ENCODE results near the gene STAG1.
"Not testable (repeated sequence)": the region's sequence is repeated elsewhere in the genome, so short reads cannot be mapped to it uniquely, and the experiment has no call there.

The STAG1 gene

DNA sequence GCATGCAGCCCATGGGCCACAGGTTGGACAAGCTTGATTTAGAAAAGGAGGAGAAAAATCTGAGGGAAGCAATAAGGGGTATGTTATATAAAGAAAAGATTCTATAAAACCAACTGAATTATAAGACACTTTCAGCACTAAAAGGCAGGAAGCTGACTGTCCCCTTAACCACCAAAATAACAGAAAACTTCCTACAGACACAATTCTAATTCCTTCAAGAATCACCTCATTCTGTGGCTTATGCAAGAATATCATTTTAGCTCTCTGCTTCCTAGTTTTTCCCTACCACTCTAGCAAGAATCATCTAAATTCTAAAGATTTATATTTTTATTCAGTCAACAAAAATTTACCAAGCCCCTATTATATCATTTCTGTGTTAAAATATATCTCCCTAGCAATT, 6.3 kb downstream of the STAG1 start:
- no peak for DNase-seq (ENCODE audit: low spot score)

DNA sequence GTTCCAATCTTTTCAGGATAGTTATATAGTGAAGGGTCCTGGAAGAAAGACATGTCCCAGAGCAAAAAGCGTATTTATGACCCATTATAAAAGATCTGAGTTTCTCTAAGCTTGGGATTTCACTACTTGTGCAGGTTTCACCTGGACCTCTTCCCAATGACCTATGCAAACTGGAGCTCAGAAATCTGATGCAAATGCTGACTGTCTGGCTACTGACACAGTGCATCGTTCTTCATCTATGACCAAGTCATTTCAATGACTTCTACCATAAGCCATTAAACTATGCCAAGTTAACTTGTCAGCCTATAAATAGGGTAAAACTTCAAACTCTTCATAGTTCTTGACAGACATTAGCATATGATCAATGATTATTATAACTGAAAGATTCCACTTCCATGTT, 11.1 kb downstream of the STAG1 start:
- DNase-seq (ENCODE audit: low spot score), result no peak

- no peak for DNase-seq (ENCODE audit: low spot score)
These were observed 11.7 kb downstream of the STAG1 start for GRCh38 chr3:136740351-136740958.

GRCh38 chr3:136736950-136737349, 15.2 kb downstream of the STAG1 start:
- DNase-seq (ENCODE audit: low spot score), result not testable (repeated sequence)

- DNase-seq (ENCODE audit: low spot score), result no peak
These were observed 17.1 kb downstream of the STAG1 start for GRCh38 chr3:136735103-136735502.

GRCh38 chr3:136734382-136735070, 17.7 kb downstream of the STAG1 start:
- DNase-seq (ENCODE audit: low spot score), result no peak

GRCh38 chr3:136733317-136733833, 18.8 kb downstream of the STAG1 start:
- no peak for DNase-seq (ENCODE audit: low spot score)

DNA sequence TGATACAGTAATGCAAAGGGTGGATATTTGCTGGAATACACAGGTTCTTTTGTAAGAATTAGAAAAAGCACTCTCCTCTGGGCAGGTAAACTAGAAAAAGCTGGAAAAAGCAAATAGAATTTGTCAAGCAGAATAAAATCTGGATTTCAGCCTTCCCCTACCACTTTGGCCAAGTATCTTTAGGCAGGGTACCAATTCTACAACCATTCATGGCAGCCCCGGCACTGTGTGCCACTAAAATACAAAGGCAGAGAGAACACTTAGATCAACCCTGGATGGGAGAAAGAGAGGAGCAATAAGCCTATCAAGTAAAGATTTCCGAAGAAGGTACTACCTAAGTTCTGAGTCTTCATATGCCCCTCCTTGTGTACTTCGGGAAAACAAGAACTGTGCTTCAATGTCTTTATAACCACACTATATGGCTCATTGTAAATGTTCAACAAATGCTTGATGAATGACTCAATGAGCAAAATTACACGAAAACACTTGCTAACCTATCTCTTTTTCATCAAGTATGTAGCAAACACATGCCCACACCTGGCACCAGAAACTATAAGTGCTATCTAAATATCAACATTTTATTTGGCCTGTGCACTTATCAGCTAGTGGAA, 20.8 kb downstream of the STAG1 start:
- DNase-seq (ENCODE audit: low spot score), result no peak

DNA sequence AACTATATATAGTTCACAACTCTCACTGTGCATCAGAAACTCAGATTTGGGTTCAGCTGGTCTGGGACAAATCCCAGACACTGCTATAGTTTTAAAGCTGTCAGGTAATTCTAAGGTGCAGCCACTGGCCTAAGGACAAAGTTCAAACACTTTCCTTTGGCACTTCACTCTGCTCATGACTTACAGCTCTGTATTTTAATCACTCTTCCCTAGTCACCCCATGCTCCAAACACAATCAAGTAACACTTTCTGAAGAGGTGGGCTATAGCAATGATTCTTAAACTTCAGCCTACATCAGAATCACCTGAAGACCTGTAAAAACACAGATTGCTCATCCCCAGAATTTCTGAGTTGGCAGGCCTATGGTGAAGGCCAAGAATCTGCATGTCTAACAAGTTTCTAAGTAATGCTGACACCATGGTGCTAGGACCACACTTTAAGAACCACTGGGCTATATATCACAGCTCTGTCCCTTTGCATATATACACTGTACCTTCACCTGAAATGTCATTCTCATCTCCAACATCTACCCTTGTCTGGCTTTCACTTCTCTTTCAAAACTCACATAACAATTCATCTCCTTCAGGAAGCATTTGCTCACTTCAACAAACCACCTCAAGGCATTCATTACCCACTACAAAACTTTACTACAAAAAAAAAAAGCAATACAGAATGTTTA, 21.4 kb downstream of the STAG1 start:
- DNase-seq (ENCODE audit: low spot score), result no peak

GRCh38 chr3:136728918-136729317, 23.3 kb downstream of the STAG1 start:
- DNase-seq (ENCODE audit: low spot score), result no peak

DNA sequence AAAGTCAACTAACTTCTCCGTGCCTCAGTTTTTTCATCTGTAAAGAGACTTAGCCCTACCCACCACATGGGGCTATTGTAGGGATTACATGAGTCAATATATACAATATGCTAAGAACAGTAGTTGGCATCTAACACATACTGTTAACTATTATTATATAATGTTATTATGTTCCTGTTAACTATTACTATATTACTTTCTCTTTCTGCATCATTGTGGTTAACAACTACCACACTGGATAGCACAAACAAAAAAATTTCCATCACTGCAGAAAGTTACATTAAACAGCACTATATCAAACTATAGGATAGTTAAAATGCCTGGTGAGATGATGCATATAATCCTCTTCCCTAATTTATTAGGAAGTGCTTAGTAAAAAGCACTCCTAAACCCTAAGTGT, 23.7 kb downstream of the STAG1 start:
- DNase-seq (ENCODE audit: low spot score), result no peak

DNA sequence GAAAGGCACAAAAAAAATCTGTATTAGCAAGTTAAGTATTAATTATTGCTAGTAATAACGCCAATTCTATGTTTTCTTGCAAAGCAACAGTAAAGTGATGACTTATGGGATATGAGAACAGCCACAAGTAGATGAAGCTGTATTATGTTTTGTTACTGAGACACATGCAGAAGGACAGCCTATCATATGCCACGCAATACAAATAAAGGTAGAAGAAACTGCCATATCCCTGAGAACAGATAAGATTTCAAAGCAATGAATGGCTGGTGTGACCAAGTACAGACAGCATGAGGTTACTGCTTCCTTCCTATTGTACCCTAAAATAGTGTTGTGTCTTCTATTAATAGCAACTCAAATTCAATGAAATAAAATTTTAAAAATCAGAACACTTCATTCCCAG, 26.7 kb downstream of the STAG1 start:
- no peak for DNase-seq (ENCODE audit: low spot score)

- DNase-seq (ENCODE audit: low spot score), result not testable (repeated sequence)
These were observed 29.3 kb downstream of the STAG1 start for GRCh38 chr3:136722916-136723315.

- DNase-seq (ENCODE audit: low spot score), result not testable (repeated sequence)
These were observed 29.8 kb downstream of the STAG1 start for GRCh38 chr3:136722399-136722798.

DNA sequence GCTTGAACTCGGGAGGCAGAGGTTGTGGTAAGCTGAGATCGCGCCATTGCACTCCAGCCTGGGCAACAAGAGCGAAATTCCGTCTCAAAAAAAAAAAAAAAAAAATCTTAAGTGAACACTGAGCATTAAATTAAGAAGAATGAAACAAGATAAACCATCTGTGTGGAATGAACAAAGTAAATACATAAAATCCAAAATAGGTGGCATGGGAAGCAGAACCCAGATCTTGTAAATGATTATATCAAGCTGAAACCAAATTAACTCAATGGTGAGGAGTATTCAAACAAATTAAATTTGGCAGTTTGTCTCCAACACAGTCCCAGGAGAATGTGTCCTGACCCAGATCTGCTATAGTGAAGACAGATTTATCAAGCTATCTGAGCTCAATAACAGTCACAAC, 32.1 kb downstream of the STAG1 start:
- no peak for DNase-seq (ENCODE audit: low spot score)

GRCh38 chr3:136716629-136717028, 35.5 kb downstream of the STAG1 start:
- no peak for DNase-seq (ENCODE audit: low spot score)

- no peak for DNase-seq (ENCODE audit: low spot score)
These were observed 38.2 kb downstream of the STAG1 start for GRCh38 chr3:136714020-136714419.

DNA sequence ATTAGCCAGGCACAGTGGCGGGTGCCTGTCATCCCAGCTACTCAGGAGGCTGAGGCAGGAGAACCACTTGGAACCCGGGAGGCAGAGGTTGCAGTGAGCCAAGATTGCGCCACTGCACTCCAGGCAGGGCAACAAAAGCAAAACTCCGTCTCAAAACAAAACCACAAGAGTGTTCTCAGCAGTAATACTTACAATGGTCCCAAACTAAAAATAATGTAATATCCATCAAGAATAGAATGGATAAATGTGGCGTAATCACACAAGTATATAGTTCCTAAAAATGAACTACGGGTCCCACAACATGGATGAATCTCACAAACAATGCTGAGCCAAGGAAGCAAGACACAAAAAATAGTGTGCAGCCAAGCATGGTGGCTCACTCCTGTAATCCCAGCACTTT, 39.2 kb downstream of the STAG1 start:
- DNase-seq (ENCODE audit: low spot score), result no peak

- not testable (repeated sequence) for DNase-seq (ENCODE audit: low spot score)
These were observed 40.3 kb downstream of the STAG1 start for GRCh38 chr3:136711888-136712287.

- DNase-seq (ENCODE audit: low spot score), result no peak
These were observed 40.9 kb downstream of the STAG1 start for GRCh38 chr3:136711277-136711676.

DNA sequence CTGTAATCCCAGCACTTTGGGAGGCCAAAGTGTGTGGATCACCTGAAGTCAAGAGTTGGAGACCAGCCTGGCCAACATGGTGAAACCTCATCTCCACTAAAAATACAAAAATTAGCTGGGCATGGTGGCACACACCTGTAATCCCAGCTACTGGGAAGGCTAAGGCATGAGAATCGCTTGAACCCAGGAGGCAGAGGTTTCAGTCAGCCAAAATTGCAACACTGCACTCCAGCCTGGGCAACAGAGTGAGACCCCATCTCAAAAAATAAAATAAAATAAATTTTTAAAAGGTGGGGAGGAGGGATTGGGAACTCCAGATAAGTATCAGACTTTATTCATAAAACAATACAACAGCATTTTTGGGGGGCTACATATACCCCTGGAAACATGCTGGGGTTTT, 42.4 kb downstream of the STAG1 start:
- DNase-seq (ENCODE audit: low spot score), result not testable (repeated sequence)

GRCh38 chr3:136708333-136708985, 43.7 kb downstream of the STAG1 start:
- DNase-seq (ENCODE audit: low spot score), result no peak
